K562 (cell line): ENCODE measurements around the gene FGF14. TPM values are rescaled to one million over a fixed set of nuclear protein-coding genes. Genes with fewer than 3 reads are reported as not detected.

Experiments used
- ATAC-seq: fragments of 200-7000 bp; cut with Tn5 transposase; 3 replicates; pipeline ENCODE4 v1.9.1; 2020; ENCODE audit warnings: moderate library complexity
- BruUV-seq: library from RNA; stranded (reverse); fragments of 400-500 nt; replicated peaks from 2 replicates; lab custom pipeline; 2021; lab: Mats Ljungman, UMichigan
- CTCF ChIA-PET: fragments of 300-600 bp; formaldehyde crosslinking; extraction: SDS; loops from one replicate; lab custom pipeline; 2021; ENCODE audit warnings: low intra/inter-chr PET ratio; lab: Yijun Ruan, JAX
- POLR2A ChIA-PET: fragments of 300-600, 350-650 bp; sonication (Branson Sonifier 250); formaldehyde crosslinking; extraction: SDS; loops from one replicate; lab custom pipeline; 2021; ENCODE audit warnings: antibody characterized with exemption, inconsistent platforms; lab: Yijun Ruan, JAX
- DNase-seq, 4 experiments: peaks; one replicate each; pipeline versions ENCODE4 v3.0.0 to v3.0.0-alpha.2; 2011 to 2018; ENCODE audit warnings: low spot score in 3 of 4, mixed read lengths in 3 of 4; ENCODE audit errors: extremely low read depth in 1 of 4
- FAIRE-seq: peaks from 2 replicates; lab custom pipeline; 2011; peaks lifted over from hg19 to GRCh38; lab: Jason Lieb, UNC
- H2AFZ ChIP-seq: 2 replicates; pipeline ENCODE4 v1.6.0; 2011; ENCODE audit warnings: low read depth, low read length, control low read depth, inconsistent platforms
- H3K27ac ChIP-seq: fragments of 200-600 bp; 3 replicates; pipeline ENCODE4 v1.8.0; 2011; ENCODE audit warnings: low read depth, mild to moderate bottlenecking, control low read depth, inconsistent platforms, low read length, moderate library complexity, mixed read lengths; ENCODE audit errors: extremely low read depth
- H3K27me3 ChIP-seq, 2 experiments: fragments of 300-600 bp in 1 of 2; 2 replicates in 1 of 2; 3 replicates in 1 of 2; pipeline versions ENCODE4 v1.6.0 to v1.8.0; 2011; ENCODE audit warnings: inconsistent platforms in 2 of 2, low read length in 2 of 2, mild to moderate bottlenecking in 1 of 2, mixed read lengths in 1 of 2, moderate library complexity in 1 of 2; ENCODE audit not compliant: control insufficient read depth in 2 of 2, insufficient read depth in 2 of 2
- H3K36me3 ChIP-seq: fragments of 300-600 bp; 3 replicates; pipeline ENCODE4 v1.8.0; 2011; ENCODE audit warnings: mild to moderate bottlenecking, low read length, inconsistent platforms; ENCODE audit not compliant: control insufficient read depth, insufficient read depth
- H3K4me1 ChIP-seq, 2 experiments: fragments of 200-600 bp in 1 of 2; replicated peaks in 1 of 2; 2 replicates in 1 of 2; 3 replicates in 1 of 2; pipeline versions ENCODE4 v1.5.1 to v1.8.0; 2011; ENCODE audit warnings: inconsistent platforms in 2 of 2, low read length in 2 of 2, mild to moderate bottlenecking in 1 of 2, mixed read lengths in 1 of 2, moderate library complexity in 1 of 2; ENCODE audit not compliant: control insufficient read depth in 2 of 2, insufficient read depth in 2 of 2
- H3K4me2 ChIP-seq: 2 replicates; pipeline ENCODE4 v1.6.1; 2011; ENCODE audit warnings: low read length, control low read depth, inconsistent platforms, mixed read lengths; ENCODE audit not compliant: insufficient read depth
- H3K4me3 ChIP-seq: fragments of 200-600 bp; sonication (generic), shearing (Covaris generic); 2 replicates; pipeline ENCODE4 v1.5.1; 2016; ENCODE audit warnings: control low read depth, inconsistent platforms
- H3K79me2 ChIP-seq: fragments of 200-600 bp; 3 replicates; pipeline ENCODE4 v1.8.0; 2011; ENCODE audit warnings: low read length, inconsistent platforms; ENCODE audit not compliant: control insufficient read depth, insufficient read depth
- H3K9ac ChIP-seq, 2 experiments: 2 replicates each; pipeline versions ENCODE4 v1.6.0 to v1.6.1; 2011; ENCODE audit warnings: low read depth in 2 of 2, low read length in 2 of 2, control low read depth in 1 of 2, inconsistent platforms in 1 of 2, mild to moderate bottlenecking in 1 of 2, mixed read lengths in 1 of 2; ENCODE audit not compliant: insufficient read depth in 1 of 2
- H3K9me1 ChIP-seq: one replicate; pipeline ENCODE4 v1.6.0; 2011; ENCODE audit warnings: inconsistent platforms, mild to moderate bottlenecking, low read length, moderate library complexity; ENCODE audit not compliant: control insufficient read depth, insufficient read depth
- H3K9me3 ChIP-seq: replicated peaks from 2 replicates; pipeline ENCODE4 v1.5.1; 2011; ENCODE audit warnings: low read depth, low read length, inconsistent platforms; ENCODE audit not compliant: control insufficient read depth, insufficient read depth
- H4K20me1 ChIP-seq: replicated peaks from 2 replicates; pipeline ENCODE4 v1.6.1; 2011; ENCODE audit warnings: low read length, inconsistent platforms, mixed read lengths; ENCODE audit not compliant: control insufficient read depth, insufficient read depth
- BCOR ChIP-seq: fragments of 450-650 bp; IDR thresholded peaks from 2 replicates; pipeline ENCODE4 v1.6.1; 2016
- COPS2 ChIP-seq: fragments of 450-650 bp; conservative IDR thresholded peaks from 2 replicates; pipeline ENCODE4 v1.6.1; 2016; ENCODE audit warnings: mild to moderate bottlenecking, moderate library complexity
- NONO ChIP-seq, 2 experiments: fragments of 200-400 bp in 1 of 2; fragments of 450-650 bp in 1 of 2; formaldehyde crosslinking in 1 of 2; IDR thresholded peaks; 2 replicates each; pipeline ENCODE4 v1.6.1; 2017; ENCODE audit warnings: low read depth in 2 of 2, mild to moderate bottlenecking in 2 of 2, moderate library complexity in 2 of 2, low read length in 1 of 2
- NR0B1 ChIP-seq: fragments of 450-650 bp; IDR thresholded peaks from one replicate; pipeline ENCODE4 v1.6.1; 2018; ENCODE audit warnings: mild to moderate bottlenecking, moderate library complexity; ENCODE audit not compliant: partially characterized antibody
- POLR2G ChIP-seq: fragments of 200-400 bp; formaldehyde crosslinking; IDR thresholded peaks from 2 replicates; pipeline ENCODE4 v1.6.1; 2017; ENCODE audit warnings: low read depth, mild to moderate bottlenecking, antibody characterized with exemption, low read length, moderate library complexity
- SMAD4 ChIP-seq: fragments of 250-450 bp; sonication (Bioruptor Pico); conservative IDR thresholded peaks from 2 replicates; pipeline ENCODE4 v1.8.0; 2021; ENCODE audit warnings: inconsistent platforms, mild to moderate bottlenecking, moderate library complexity
- TSC22D4 ChIP-seq: fragments of 450-650 bp; IDR thresholded peaks from 2 replicates; pipeline ENCODE4 v1.6.1; 2016; ENCODE audit warnings: missing genetic modification characterization, missing biosample characterization, control low read depth
- WGBS: fragments of 100-300 bp; shearing (Covaris generic); methylation state at CpG from one replicate; pipeline ENCODE4 v1.1.6; 2016; ENCODE audit warnings: low coverage, mixed read lengths; ENCODE audit not compliant: insufficient coverage; ENCODE audit errors: missing lambda C conversion rate; 5-methylcytosine and 5-hydroxymethylcytosine counted together
- in situ Hi-C: fragments of 300-500 bp; cut with MboI; formaldehyde crosslinking; loops from 4 replicates; pipeline ENCODE4 v1.15.0; 2018; ENCODE audit warnings: inconsistent platforms, mixed read lengths
- intact Hi-C: fragments of 100-400 bp; cut with micrococcal nuclease; formaldehyde crosslinking; loops from 2 replicates; pipeline ENCODE4 v1.14.2; 2022
- polyA plus RNA-seq, 8 experiments: library from polyadenylated mRNA; depleted of rRNA in 4 of 8; stranded (reverse) in 5 of 8; unstranded in 3 of 8; fragments of >200 nt; fragmentation: Nextera tagmentation in 2 of 8; fragmentation: Illumina TruSeq in 1 of 8; extraction: Ambion mirVana in 2 of 8; extraction: Trizol in 1 of 8; gene quantifications; 2 replicates each; pipeline versions ENCODE4 v1.2.1 to v1.2.3, GENCODE V29; 2011 to 2014; ENCODE audit warnings: inconsistent platforms in 1 of 8, missing spikeins in 1 of 8
- total RNA-seq, 7 experiments: library from RNA; depleted of rRNA in 6 of 7; stranded (reverse); fragments of >200 nt in 6 of 7; fragmentation: Illumina TruSeq in 2 of 7; extraction: Trizol in 2 of 7; gene quantifications; 2 replicates each; pipeline versions ENCODE4 v1.2.1 to v1.2.3, GENCODE V29; 2011 to 2021; ENCODE audit warnings: low replicate concordance in 1 of 7

FGF14 gene
- total and polyA plus RNA-seq, 9 of the 15 experiments (the other 6 are each of a cell fraction or from before 2014, with no cell fraction given) = not detected

- H2AFZ ChIP-seq = no peak overlapping the region
- intact Hi-C loops (no loop called here), in situ Hi-C loops (no loop called here)
- H3K79me2 ChIP-seq = no peaks in the 10 kb centered on the region
- no peak for ATAC-seq
- 0% methylated on average over 5 of the region's 5 CpGs for WGBS
- no peak overlapping the region for H3K27ac ChIP-seq
- POLR2A ChIA-PET = no interaction called here
- BruUV-seq = no TSS peak
- TF ChIP-seq POLR2G (no peak), SMAD4 (CRISPR knock-in tag) (no peak), BCOR (no peak), TSC22D4 (tag) (no peak), COPS2 (no peak), NR0B1 (no peak), NONO (IDR thresholded peaks at IDR 0.05; ENCODE audit: low read depth in 2 of 2, low read length in 1 of 2) (no peak)
- H3K27me3 ChIP-seq = no peaks in the 10 kb centered on the region
- no peaks in the 10 kb centered on the region for H3K9me3 ChIP-seq
- FAIRE-seq = no peak
- H3K9ac ChIP-seq = no peak overlapping the region
- no peak overlapping the region for H3K4me3 ChIP-seq
- CTCF ChIA-PET = no interaction called here
- no peak for DNase-seq
- H4K20me1 ChIP-seq = no peaks in the 10 kb centered on the region
- H3K4me1 ChIP-seq = no peaks in the 10 kb centered on the region
- no peaks in the 10 kb centered on the region for H3K9me1 ChIP-seq
- no peaks in the 10 kb centered on the region for H3K36me3 ChIP-seq
- H3K4me2 ChIP-seq = no peak overlapping the region
Observed at GRCh38 chr13:101978552-101979315, 423.1 kb downstream of the FGF14 start.
